ENCODE data around the gene HOXA6. TPM values are rescaled to one million over a fixed set of nuclear protein-coding genes. Genes with fewer than 3 reads are reported as not detected.

HOXA6 gene
- total and polyA plus RNA-seq, 9 of the 15 experiments (the other 6 are each of a cell fraction or from before 2014, with no cell fraction given): not detected

DNA sequence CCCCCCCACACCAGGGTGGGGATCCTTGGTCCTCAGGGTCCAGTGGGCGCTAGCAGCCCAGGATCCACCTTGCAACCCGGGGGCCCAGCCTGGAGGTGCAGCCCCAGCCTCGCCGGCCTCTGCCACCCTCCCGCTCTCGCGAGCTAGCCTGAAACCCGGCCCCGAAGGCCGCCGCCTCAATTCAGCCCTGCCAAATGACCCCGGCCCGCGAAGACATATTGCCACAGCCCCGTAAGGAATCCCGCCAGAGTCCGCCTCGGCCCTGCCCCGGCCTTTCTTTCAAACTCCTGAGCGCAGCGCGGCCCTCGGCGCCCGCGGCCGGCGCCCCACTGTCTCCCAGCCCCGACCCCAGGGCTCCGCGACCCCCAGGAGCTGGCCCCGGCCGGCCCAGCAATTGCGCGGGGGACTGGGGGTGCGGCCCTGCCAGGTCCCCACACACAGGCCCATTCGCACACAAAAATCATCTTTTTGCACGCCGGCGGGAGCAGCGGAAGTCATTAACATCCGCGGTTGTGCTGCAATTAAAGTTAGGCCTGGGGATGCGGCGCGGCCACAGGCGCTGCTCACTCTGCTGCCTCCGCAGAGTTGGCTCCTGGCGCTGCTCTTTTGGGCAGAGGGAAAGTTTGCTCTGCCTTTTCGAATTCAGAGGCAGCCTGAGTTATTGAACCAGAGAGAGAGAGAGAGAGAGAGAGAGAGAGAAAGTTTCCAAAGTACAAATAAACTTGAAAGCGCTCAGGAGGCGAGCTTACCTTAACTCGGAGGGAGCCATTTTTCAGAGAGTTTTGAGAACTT lies 8.0 kb downstream of the HOXA6 start:
- no peak for TF ChIP-seq NRF1 (conservative IDR thresholded peaks at IDR 0.05 in 1 of 2, IDR thresholded peaks at IDR 0.05 in 1 of 2)
- TF ChIP-seq ZNF644 (tag; IDR thresholded peaks at IDR 0.05; ENCODE audit: low read depth): no peak
- TF ChIP-seq NFIX (CRISPR knock-in tag; IDR thresholded peaks at IDR 0.05; ENCODE audit: low read depth): no peak
- no peak for TF ChIP-seq ZNF507 (tag; conservative IDR thresholded peaks at IDR 0.05)
- no peak for TF ChIP-seq TCFL5 (CRISPR knock-in tag; conservative IDR thresholded peaks at IDR 0.05)
- TF ChIP-seq OTX1 (CRISPR knock-in tag; IDR thresholded peaks at IDR 0.05): no peak
- no peak for TF ChIP-seq ZNF668 (CRISPR knock-in tag; IDR thresholded peaks at IDR 0.05)
- TF ChIP-seq ZNF780A (CRISPR knock-in tag; IDR thresholded peaks at IDR 0.05): no peak
- no peak for TF ChIP-seq CHCHD3 (CRISPR knock-in tag; IDR thresholded peaks at IDR 0.05)
- TF ChIP-seq, protein P1, sequence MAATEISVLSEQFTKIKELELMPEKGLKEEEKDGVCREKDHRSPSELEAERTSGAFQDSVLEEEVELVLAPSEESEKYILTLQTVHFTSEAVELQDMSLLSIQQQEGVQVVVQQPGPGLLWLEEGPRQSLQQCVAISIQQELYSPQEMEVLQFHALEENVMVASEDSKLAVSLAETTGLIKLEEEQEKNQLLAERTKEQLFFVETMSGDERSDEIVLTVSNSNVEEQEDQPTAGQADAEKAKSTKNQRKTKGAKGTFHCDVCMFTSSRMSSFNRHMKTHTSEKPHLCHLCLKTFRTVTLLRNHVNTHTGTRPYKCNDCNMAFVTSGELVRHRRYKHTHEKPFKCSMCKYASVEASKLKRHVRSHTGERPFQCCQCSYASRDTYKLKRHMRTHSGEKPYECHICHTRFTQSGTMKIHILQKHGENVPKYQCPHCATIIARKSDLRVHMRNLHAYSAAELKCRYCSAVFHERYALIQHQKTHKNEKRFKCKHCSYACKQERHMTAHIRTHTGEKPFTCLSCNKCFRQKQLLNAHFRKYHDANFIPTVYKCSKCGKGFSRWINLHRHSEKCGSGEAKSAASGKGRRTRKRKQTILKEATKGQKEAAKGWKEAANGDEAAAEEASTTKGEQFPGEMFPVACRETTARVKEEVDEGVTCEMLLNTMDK (IDR thresholded peaks at IDR 0.05; ENCODE audit: borderline replicate concordance, insufficient read depth, low read depth, low read length, poor library complexity, severe bottlenecking): no peak
- TF ChIP-seq EGR1 (conservative IDR thresholded peaks at IDR 0.05): no peak
- TF ChIP-seq ZNF57 (CRISPR knock-in tag; IDR thresholded peaks at IDR 0.05): no peak
- TF ChIP-seq, protein P2, sequence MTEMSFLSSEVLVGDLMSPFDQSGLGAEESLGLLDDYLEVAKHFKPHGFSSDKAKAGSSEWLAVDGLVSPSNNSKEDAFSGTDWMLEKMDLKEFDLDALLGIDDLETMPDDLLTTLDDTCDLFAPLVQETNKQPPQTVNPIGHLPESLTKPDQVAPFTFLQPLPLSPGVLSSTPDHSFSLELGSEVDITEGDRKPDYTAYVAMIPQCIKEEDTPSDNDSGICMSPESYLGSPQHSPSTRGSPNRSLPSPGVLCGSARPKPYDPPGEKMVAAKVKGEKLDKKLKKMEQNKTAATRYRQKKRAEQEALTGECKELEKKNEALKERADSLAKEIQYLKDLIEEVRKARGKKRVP (CRISPR knock-in tag; IDR thresholded peaks at IDR 0.05): no peak
- TF ChIP-seq RBM15 (IDR thresholded peaks at IDR 0.05; ENCODE audit: insufficient read depth, low read length): no peak
- no peak for TF ChIP-seq RBBP5 (IDR thresholded peaks at IDR 0.05; ENCODE audit: borderline replicate concordance, insufficient read depth, low read length, poor library complexity, severe bottlenecking)
- TF ChIP-seq, protein P3, sequence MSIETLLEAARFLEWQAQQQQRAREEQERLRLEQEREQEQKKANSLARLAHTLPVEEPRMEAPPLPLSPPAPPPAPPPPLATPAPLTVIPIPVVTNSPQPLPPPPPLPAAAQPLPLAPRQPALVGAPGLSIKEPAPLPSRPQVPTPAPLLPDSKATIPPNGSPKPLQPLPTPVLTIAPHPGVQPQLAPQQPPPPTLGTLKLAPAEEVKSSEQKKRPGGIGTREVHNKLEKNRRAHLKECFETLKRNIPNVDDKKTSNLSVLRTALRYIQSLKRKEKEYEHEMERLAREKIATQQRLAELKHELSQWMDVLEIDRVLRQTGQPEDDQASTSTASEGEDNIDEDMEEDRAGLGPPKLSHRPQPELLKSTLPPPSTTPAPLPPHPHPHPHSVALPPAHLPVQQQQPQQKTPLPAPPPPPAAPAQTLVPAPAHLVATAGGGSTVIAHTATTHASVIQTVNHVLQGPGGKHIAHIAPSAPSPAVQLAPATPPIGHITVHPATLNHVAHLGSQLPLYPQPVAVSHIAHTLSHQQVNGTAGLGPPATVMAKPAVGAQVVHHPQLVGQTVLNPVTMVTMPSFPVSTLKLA (conservative IDR thresholded peaks at IDR 0.05): no peak
- TF ChIP-seq EP300 (IDR thresholded peaks at IDR 0.05; ENCODE audit: low read length): no peak
- DNase-seq (ENCODE audit: extremely low read depth in 1 of 4, low spot score in 3 of 4) (no peak), FAIRE-seq (no peak), ATAC-seq (no peak)
- POLR2A ChIA-PET: interaction anchor here (0.6 to 0.8 kb wide), 2 partner anchors 11 to 1988 kb away, joined by 3 to 5 read pairs; no protein-coding TSS in a partner anchor
- Histone ChIP-seq H3K9ac (ENCODE audit: insufficient read depth in 1 of 2, low read depth in 2 of 2, low read length in 2 of 2) (no peak overlapping the region), H3K4me3 (no peak overlapping the region), H3K4me2 (ENCODE audit: insufficient read depth, low read length) (no peak overlapping the region), H3K36me3 (ENCODE audit: control insufficient read depth, insufficient read depth, low read length) (no peaks in the 10 kb centered on the region), H3K79me2 (ENCODE audit: control insufficient read depth, insufficient read depth, low read length) (no peaks in the 10 kb centered on the region), H4K20me1 (replicated peaks; ENCODE audit: control insufficient read depth, insufficient read depth, low read length) (no peaks in the 10 kb centered on the region), H2AFZ (ENCODE audit: low read depth, low read length) (no peak overlapping the region), H3K27ac (ENCODE audit: extremely low read depth, low read depth, low read length) (no peak overlapping the region), H3K9me3 (replicated peaks; ENCODE audit: control insufficient read depth, insufficient read depth, low read depth, low read length) (no peaks in the 10 kb centered on the region), H3K27me3 (ENCODE audit: control insufficient read depth in 2 of 2, insufficient read depth in 2 of 2, low read length in 2 of 2) (peaks cover 26 to 64% of the 10 kb centered on the region in 2 experiments), H3K4me1 (replicated peaks in 1 of 2; ENCODE audit: control insufficient read depth in 2 of 2, insufficient read depth in 2 of 2, low read length in 2 of 2) (peaks cover 7 to 8% of the 10 kb centered on the region in 2 experiments; a peak in 2 of 5 replicates), H3K9me1 (ENCODE audit: control insufficient read depth, insufficient read depth, low read length) (no peaks in the 10 kb centered on the region)
- in situ Hi-C loops (cut with MboI) (loop anchor here (10.0 kb wide), 1 partner anchor 285 kb away; no protein-coding TSS in a partner anchor), intact Hi-C loops (cut with micrococcal nuclease) (no loop called here)
- 22% methylated on average over 25 of the region's 53 CpGs for WGBS (ENCODE audit: insufficient coverage, low coverage, missing lambda C conversion rate)
- BruUV-seq (replicated peaks): no TSS peak
- CTCF ChIA-PET (ENCODE audit: low intra/inter-chr PET ratio): no interaction called here
